Posterior vena cava (tissue), 2 donors: Measurements from ENCODE around the gene NCAPD2. TPM values are rescaled to one million over a fixed set of nuclear protein-coding genes. Genes with fewer than 3 reads are reported as not detected.

Experiments used
- DNase-seq: peaks from one replicate; pipeline ENCODE4 v3.0.0-alpha.2; 2020; ENCODE audit warnings: low spot score
- intact Hi-C, 2 donors: fragments of 100-400 bp; cut with DNase I; formaldehyde crosslinking; loops; one replicate each; pipeline versions ENCODE4 v1.14.1 to v1.14.2; 2022 to 2023
- total RNA-seq, 2 donors: library from RNA; stranded (reverse); fragmentation: NEBNext Ultra II Directional; extraction: Animal tissue kit (Norgen Biotek cat#: 25700); gene quantifications; one replicate each; pipeline ENCODE4 v1.2.1, GENCODE V29; 2021
- donor health status: DM: yes; HTN: yes; CAD: no.
- donor health status: DM: yes; HTN: yes; CAD: no.

The NCAPD2 gene
- total RNA-seq, 2 donors from 2014 or later, result 14.4 to 16.3 TPM

- intact Hi-C loops, result loop anchor here in 1 of 2 donors (1.0 kb wide), 1 partner anchor 35 kb away; no protein-coding TSS in a partner anchor
- no peak for DNase-seq
These were observed 33.8 kb downstream of the NCAPD2 start for GRCh38 chr12:6527711-6528110.

- intact Hi-C loops, result loop anchor here in 1 of 2 donors (1.0 kb wide), 1 partner anchor 34 kb away; no protein-coding TSS in a partner anchor
- no peak for DNase-seq
These were observed 34.8 kb downstream of the NCAPD2 start for GRCh38 chr12:6528539-6529235.

GRCh38 chr12:6529291-6529737 is 35.4 kb downstream of the NCAPD2 start:
- intact Hi-C loops, result no loop called here
- no peak for DNase-seq

GRCh38 chr12:6530576-6531260 is 36.8 kb downstream of the NCAPD2 start:
- DNase-seq, result no peak
- intact Hi-C loops, result loop anchor here in 1 of 2 donors (10.0 kb wide), 1 partner anchor 326 kb away; the partner anchor contains the start of gene CD9

GRCh38 chr12:6532051-6532926 is 38.4 kb downstream of the NCAPD2 start:
- peak; percentile 91 for DNase-seq
- intact Hi-C loops, result loop anchor here in 1 of 2 donors (10.0 kb wide), 1 partner anchor 327 kb away; the partner anchor contains the start of gene CD9

GRCh38 chr12:6532927-6533652 is 39.2 kb downstream of the NCAPD2 start:
- intact Hi-C loops, result loop anchor here in 1 of 2 donors (10.0 kb wide), 1 partner anchor 328 kb away; the partner anchor contains the start of gene CD9
- DNase-seq, result peak; percentile 93

GRCh38 chr12:6533653-6533922 is 39.7 kb downstream of the NCAPD2 start:
- intact Hi-C loops, result loop anchor here in 1 of 2 donors (10.0 kb wide), 1 partner anchor 329 kb away; the partner anchor contains the start of gene CD9
- no peak for DNase-seq

- intact Hi-C loops, result loop anchor here in 1 of 2 donors (10.0 kb wide), 1 partner anchor 329 kb away; the partner anchor contains the start of gene CD9
- DNase-seq, result peak; percentile 98
These were observed 40.2 kb downstream of the NCAPD2 start, which contains the start of gene GAPDH for GRCh38 chr12:6533923-6534694. TSS of gene GAPDH (plus strand) at chr12:6534517. CDS start at chr12:6534833, 316 bp downstream.

- no peak for DNase-seq
- intact Hi-C loops, result loop anchor here in 1 of 2 donors (10.0 kb wide), 1 partner anchor 330 kb away; the partner anchor contains the start of gene CD9
These were observed 40.7 kb downstream of the NCAPD2 start for GRCh38 chr12:6534695-6534944.

GRCh38 chr12:6534945-6535696 is 41.2 kb downstream of the NCAPD2 start:
- intact Hi-C loops, result loop anchor here (5.0 to 10.0 kb wide), 3 partner anchors 108 to 330 kb away; partner anchors contain the start of gene CD9 (in 1 of the 2)
- peak; percentile 95 for DNase-seq

- no peak for DNase-seq
- intact Hi-C loops, result loop anchor here (5.0 to 10.0 kb wide), 3 partner anchors 108 to 331 kb away; partner anchors contain the start of gene CD9 (in 1 of the 2)
These were observed 41.7 kb downstream of the NCAPD2 start for GRCh38 chr12:6535697-6535946.

GRCh38 chr12:6535960-6536847 is 42.3 kb downstream of the NCAPD2 start:
- peak; percentile 78 for DNase-seq
- intact Hi-C loops, result loop anchor here (5.0 to 10.0 kb wide), 3 partner anchors 109 to 331 kb away; partner anchors contain the start of gene CD9 (in 1 of the 2)

- intact Hi-C loops, result loop anchor here (5.0 to 10.0 kb wide), 3 partner anchors 110 to 332 kb away; partner anchors contain the start of gene CD9 (in 1 of the 2)
- peak; percentile 84 for DNase-seq
These were observed 43.1 kb downstream of the NCAPD2 start for GRCh38 chr12:6536894-6537579.

GRCh38 chr12:6537580-6538419 is 43.9 kb downstream of the NCAPD2 start:
- intact Hi-C loops, result loop anchor here (5.0 to 10.0 kb wide), 3 partner anchors 110 to 333 kb away; partner anchors contain the start of gene CD9 (in 1 of the 2)
- peak; percentile 96 for DNase-seq
